GM12865 (cell line): ENCODE measurements around the gene CARMIL1.

Experiments used
- DNase-seq: peaks from one replicate; pipeline ENCODE4 v3.0.0; 2010; ENCODE audit warnings: low read depth
- H3K4me3 ChIP-seq: 2 replicates; pipeline ENCODE4 v1.5.1; 2011; ENCODE audit warnings: mild to moderate bottlenecking, low read depth, low read length, control low read depth
- CTCF ChIP-seq: IDR thresholded peaks from 2 replicates; pipeline ENCODE4 v1.5.1; 2011; ENCODE audit warnings: low read length, control low read depth, low read depth, inconsistent platforms; ENCODE audit not compliant: insufficient read depth; ENCODE audit errors: missing control alignments

CARMIL1 gene

GRCh38 chr6:25270559-25270958 is 8.6 kb upstream of the CARMIL1 start:
- no peak for DNase-seq
- TF ChIP-seq CTCF: no peak
- H3K4me3 ChIP-seq: no peak overlapping the region

- H3K4me3 ChIP-seq: no peak overlapping the region
- TF ChIP-seq CTCF: no peak
- DNase-seq: no peak
These were observed 3.7 kb upstream of the CARMIL1 start for GRCh38 chr6:25275436-25275835.

GRCh38 chr6:25277386-25277785 is 1.8 kb upstream of the CARMIL1 start:
- H3K4me3 ChIP-seq: no peak overlapping the region
- no peak for DNase-seq
- no peak for TF ChIP-seq CTCF

GRCh38 chr6:25277857-25278256 is 1.3 kb upstream of the CARMIL1 start:
- H3K4me3 ChIP-seq: no peak overlapping the region
- no peak for TF ChIP-seq CTCF
- no peak for DNase-seq

GRCh38 chr6:25278261-25278913 is 787 bp upstream of the CARMIL1 start:
- H3K4me3 ChIP-seq: peak overlapping the region; percentile 73
- DNase-seq: no peak
- no peak for TF ChIP-seq CTCF

GRCh38 chr6:25279748-25280343 is 672 bp downstream of the CARMIL1 start:
- H3K4me3 ChIP-seq: peak overlapping the region; percentile 73
- DNase-seq: peak; percentile 33
- TF ChIP-seq CTCF: no peak
